Osteoblast (primary cell): Measurements from ENCODE around the gene DNAH8. TPM values are rescaled to one million over a fixed set of nuclear protein-coding genes. Genes with fewer than 3 reads are reported as not detected.

ENCODE experiments used
- DNase-seq: peaks from one replicate; pipeline ENCODE4 v3.0.0; 2011; ENCODE audit warnings: low spot score, mixed read lengths; ENCODE audit not compliant: insufficient read length; ENCODE audit errors: missing footprints
- H2AFZ ChIP-seq: 2 replicates; pipeline ENCODE4 v1.6.0; 2011; ENCODE audit warnings: mild to moderate bottlenecking, low read length
- H3K27ac ChIP-seq: 2 replicates; pipeline ENCODE4 v1.5.1; 2011; ENCODE audit warnings: mild to moderate bottlenecking, low read depth, low read length, moderate library complexity
- H3K27me3 ChIP-seq: 2 replicates; pipeline ENCODE4 v1.6.0; 2012; ENCODE audit warnings: mild to moderate bottlenecking, control low read depth, inconsistent platforms, low read length, moderate library complexity; ENCODE audit not compliant: insufficient read depth
- H3K36me3 ChIP-seq: 2 replicates; pipeline ENCODE4 v1.5.1; 2011; ENCODE audit warnings: mild to moderate bottlenecking, low read length, control low read depth, moderate library complexity; ENCODE audit not compliant: insufficient read depth
- H3K4me1 ChIP-seq: 2 replicates; pipeline ENCODE4 v1.5.1; 2011; ENCODE audit warnings: mild to moderate bottlenecking, low read length, control low read depth, moderate library complexity; ENCODE audit not compliant: insufficient read depth
- H3K4me2 ChIP-seq: 2 replicates; pipeline ENCODE4 v1.6.0; 2011; ENCODE audit warnings: mild to moderate bottlenecking, low read length; ENCODE audit not compliant: insufficient read depth
- H3K4me3 ChIP-seq: fragments of 200-600 bp; sonication (generic); 3 replicates; pipeline ENCODE4 v1.5.1; 2012; ENCODE audit warnings: mild to moderate bottlenecking, low read length, inconsistent platforms; ENCODE audit not compliant: insufficient read depth
- H3K79me2 ChIP-seq: 2 replicates; pipeline ENCODE4 v1.6.0; 2012; ENCODE audit warnings: mild to moderate bottlenecking, low read length, control low read depth, inconsistent platforms; ENCODE audit not compliant: insufficient read depth
- H3K9me3 ChIP-seq: 2 replicates; pipeline ENCODE4 v1.5.1; 2011; ENCODE audit warnings: low read depth, low read length, control low read depth
- H4K20me1 ChIP-seq: 2 replicates; pipeline ENCODE4 v1.6.0; 2012; ENCODE audit warnings: mild to moderate bottlenecking, low read length, control low read depth; ENCODE audit not compliant: insufficient read depth
- CTCF ChIP-seq: IDR thresholded peaks from 2 replicates; pipeline ENCODE4 v1.5.1; 2011; ENCODE audit warnings: mild to moderate bottlenecking, low read depth, low read length, moderate library complexity; ENCODE audit errors: extremely low read depth
- total RNA-seq: library from RNA; depleted of rRNA; stranded (reverse); fragments of >200 nt; gene quantifications from 2 replicates; pipeline ENCODE4 v1.2.3, GENCODE V29; 2012

Gene DNAH8
- total RNA-seq, 1 donor = 0.36 TPM

- H3K27me3 ChIP-seq = no peaks in the 10 kb centered on the region
- DNase-seq = no peak
- H2AFZ ChIP-seq = no peak overlapping the region
- no peaks in the 10 kb centered on the region for H3K79me2 ChIP-seq
- no peak overlapping the region for H3K27ac ChIP-seq
- H4K20me1 ChIP-seq = no peaks in the 10 kb centered on the region
- no peaks in the 10 kb centered on the region for H3K9me3 ChIP-seq
- no peak overlapping the region for H3K4me2 ChIP-seq
- no peak overlapping the region for H3K4me3 ChIP-seq
- no peak for TF ChIP-seq CTCF
- no peaks in the 10 kb centered on the region for H3K4me1 ChIP-seq
- H3K36me3 ChIP-seq = no peaks in the 10 kb centered on the region
Observed at GRCh38 chr6:38845931-38846330, 130.8 kb downstream of the DNAH8 start.

- TF ChIP-seq CTCF = no peak
- DNase-seq = no peak
- Histone ChIP-seq H3K27ac (no peak overlapping the region), H3K4me2 (no peak overlapping the region), H3K4me1 (no peaks in the 10 kb centered on the region), H3K9me3 (no peaks in the 10 kb centered on the region), H3K4me3 (no peak overlapping the region), H3K79me2 (no peaks in the 10 kb centered on the region), H2AFZ (no peak overlapping the region), H3K27me3 (no peaks in the 10 kb centered on the region), H3K36me3 (no peaks in the 10 kb centered on the region), H4K20me1 (no peaks in the 10 kb centered on the region)
Observed at GRCh38 chr6:38846361-38846760, 131.2 kb downstream of the DNAH8 start.

DNA sequence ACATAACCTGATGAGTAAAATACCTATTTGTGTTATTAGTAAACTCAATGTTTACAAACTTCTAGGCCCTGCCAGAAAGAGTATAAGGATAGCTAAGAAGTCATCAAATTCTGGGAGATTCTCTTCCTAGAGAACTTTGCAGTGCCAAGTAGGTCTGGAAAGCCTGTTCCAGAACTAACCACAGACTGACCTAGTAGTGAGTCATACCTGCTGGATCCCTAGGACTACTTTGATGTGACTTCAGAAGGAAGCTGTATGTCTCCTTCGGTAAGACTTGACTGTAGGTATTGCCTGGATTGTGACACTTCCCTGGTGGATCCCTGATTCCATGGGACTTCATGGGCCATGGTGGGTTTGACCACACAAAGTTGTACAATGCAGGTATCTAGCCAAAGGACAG, 131.7 kb downstream of the DNAH8 start:
- no peaks in the 10 kb centered on the region for H3K79me2 ChIP-seq
- no peaks in the 10 kb centered on the region for H3K36me3 ChIP-seq
- no peak for TF ChIP-seq CTCF
- no peak overlapping the region for H3K27ac ChIP-seq
- H2AFZ ChIP-seq = no peak overlapping the region
- H3K9me3 ChIP-seq = no peaks in the 10 kb centered on the region
- no peak for DNase-seq
- no peaks in the 10 kb centered on the region for H3K27me3 ChIP-seq
- no peak overlapping the region for H3K4me3 ChIP-seq
- H3K4me1 ChIP-seq = no peaks in the 10 kb centered on the region
- no peaks in the 10 kb centered on the region for H4K20me1 ChIP-seq
- no peak overlapping the region for H3K4me2 ChIP-seq

DNA sequence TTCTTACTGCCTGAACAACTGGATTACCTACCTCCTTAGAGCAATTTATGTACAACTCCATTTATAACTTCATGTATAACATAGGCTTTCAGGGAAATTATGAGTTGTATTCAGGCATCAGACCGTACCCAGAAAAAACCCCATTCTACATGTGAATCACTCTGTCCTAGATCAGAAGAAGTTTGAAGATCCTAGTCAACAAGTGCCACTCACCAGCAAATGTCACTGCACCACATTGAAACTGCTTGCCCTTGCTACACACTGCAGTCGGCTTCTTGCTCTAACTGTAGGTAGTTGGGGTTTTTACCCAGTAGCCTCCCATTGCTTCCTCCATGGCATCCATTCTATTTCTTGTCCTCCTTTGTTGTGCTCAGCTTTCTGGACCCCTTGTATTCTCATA, 132.4 kb downstream of the DNAH8 start:
- H3K27ac ChIP-seq = no peak overlapping the region
- TF ChIP-seq CTCF = no peak
- H3K27me3 ChIP-seq = no peaks in the 10 kb centered on the region
- no peaks in the 10 kb centered on the region for H3K36me3 ChIP-seq
- no peak overlapping the region for H3K4me3 ChIP-seq
- no peak overlapping the region for H3K4me2 ChIP-seq
- no peaks in the 10 kb centered on the region for H4K20me1 ChIP-seq
- no peaks in the 10 kb centered on the region for H3K4me1 ChIP-seq
- no peak for DNase-seq
- H3K79me2 ChIP-seq = no peaks in the 10 kb centered on the region
- H2AFZ ChIP-seq = no peak overlapping the region
- H3K9me3 ChIP-seq = no peaks in the 10 kb centered on the region
